ENCODE measurements around the gene OVCH1. TPM values are rescaled to one million over a fixed set of nuclear protein-coding genes. Genes with fewer than 3 reads are reported as not detected.

The OVCH1 gene
- total and polyA plus RNA-seq, 2 donors from 2014 or later, result 0.35 TPM; not detected in 1

GRCh38 chr12:29509503-29509902, 12.0 kb upstream of the OVCH1 start:
- Histone ChIP-seq H3K9me3 (ENCODE audit: control insufficient read depth in 2 of 3, insufficient read depth in 1 of 3, low read length in 3 of 3) (no peaks in the 10 kb centered on the region), H3K4me1 (ENCODE audit: control insufficient read depth in 2 of 3, insufficient read depth in 2 of 3, low read depth in 1 of 3, low read length in 3 of 3) (no peaks in the 10 kb centered on the region), H3K9ac (ENCODE audit: low read length in 3 of 3) (no peak overlapping the region), H3K36me3 (ENCODE audit: control insufficient read depth in 2 of 3, insufficient read depth in 3 of 3, low read length in 3 of 3) (no peaks in the 10 kb centered on the region), H3K27ac (ENCODE audit: low read depth in 2 of 2, low read length in 2 of 2) (no peak overlapping the region), H3K4me3 (ENCODE audit: low read length in 3 of 3) (no peak overlapping the region), H3K27me3 (ENCODE audit: control insufficient read depth, insufficient read depth, low read length) (no peaks in the 10 kb centered on the region)
- intact Hi-C loops (cut with DNase I), result no loop called here
- FAIRE-seq (no peak), DNase-seq (no peak)
- TF ChIP-seq CTCF (IDR thresholded peaks at IDR 0.05; ENCODE audit: borderline replicate concordance, extremely low read depth, insufficient read depth), result no peak

GRCh38 chr12:29508949-29509348, 11.5 kb upstream of the OVCH1 start:
- H3K4me1 ChIP-seq (ENCODE audit: control insufficient read depth in 2 of 3, insufficient read depth in 2 of 3, low read depth in 1 of 3, low read length in 3 of 3), result no peaks in the 10 kb centered on the region
- FAIRE-seq, result no peak
- no peak overlapping the region for H3K27ac ChIP-seq (ENCODE audit: low read depth in 2 of 2, low read length in 2 of 2)
- H3K4me3 ChIP-seq (ENCODE audit: low read length in 3 of 3), result no peak overlapping the region
- no peaks in the 10 kb centered on the region for H3K27me3 ChIP-seq (ENCODE audit: control insufficient read depth, insufficient read depth, low read length)
- no peak overlapping the region for H3K9ac ChIP-seq (ENCODE audit: low read length in 3 of 3)
- DNase-seq, result no peak
- no peaks in the 10 kb centered on the region for H3K36me3 ChIP-seq (ENCODE audit: control insufficient read depth in 2 of 3, insufficient read depth in 3 of 3, low read length in 3 of 3)
- intact Hi-C loops (cut with DNase I), result no loop called here
- no peaks in the 10 kb centered on the region for H3K9me3 ChIP-seq (ENCODE audit: control insufficient read depth in 2 of 3, insufficient read depth in 1 of 3, low read length in 3 of 3)
- no peak for TF ChIP-seq CTCF (IDR thresholded peaks at IDR 0.05; ENCODE audit: borderline replicate concordance, extremely low read depth, insufficient read depth)

- no peak overlapping the region for H3K27ac ChIP-seq (ENCODE audit: low read depth in 2 of 2, low read length in 2 of 2)
- intact Hi-C loops (cut with DNase I), result no loop called here
- no peaks in the 10 kb centered on the region for H3K27me3 ChIP-seq (ENCODE audit: control insufficient read depth, insufficient read depth, low read length)
- FAIRE-seq (no peak), DNase-seq (no peak)
- no peak for TF ChIP-seq CTCF (IDR thresholded peaks at IDR 0.05; ENCODE audit: borderline replicate concordance, extremely low read depth, insufficient read depth)
- H3K9ac ChIP-seq (ENCODE audit: low read length in 3 of 3), result no peak overlapping the region
- no peaks in the 10 kb centered on the region for H3K9me3 ChIP-seq (ENCODE audit: control insufficient read depth in 2 of 3, insufficient read depth in 1 of 3, low read length in 3 of 3)
- H3K4me1 ChIP-seq (ENCODE audit: control insufficient read depth in 2 of 3, insufficient read depth in 2 of 3, low read depth in 1 of 3, low read length in 3 of 3), result no peaks in the 10 kb centered on the region
- H3K4me3 ChIP-seq (ENCODE audit: low read length in 3 of 3), result no peak overlapping the region
- H3K36me3 ChIP-seq (ENCODE audit: control insufficient read depth in 2 of 3, insufficient read depth in 3 of 3, low read length in 3 of 3), result peaks cover 0 to 4% (median 0%) of the 10 kb centered on the region in 3 donors
Observed at GRCh38 chr12:29505122-29505521, 7.6 kb upstream of the OVCH1 start.

GRCh38 chr12:29503283-29503682, 5.8 kb upstream of the OVCH1 start:
- no peak overlapping the region for H3K27ac ChIP-seq (ENCODE audit: low read depth in 2 of 2, low read length in 2 of 2)
- no peak for TF ChIP-seq CTCF (IDR thresholded peaks at IDR 0.05; ENCODE audit: borderline replicate concordance, extremely low read depth, insufficient read depth)
- H3K36me3 ChIP-seq (ENCODE audit: control insufficient read depth in 2 of 3, insufficient read depth in 3 of 3, low read length in 3 of 3), result peaks cover 0 to 4% (median 0%) of the 10 kb centered on the region in 3 donors
- intact Hi-C loops (cut with DNase I), result no loop called here
- no peak overlapping the region for H3K9ac ChIP-seq (ENCODE audit: low read length in 3 of 3)
- FAIRE-seq (no peak), DNase-seq (no peak)
- no peaks in the 10 kb centered on the region for H3K27me3 ChIP-seq (ENCODE audit: control insufficient read depth, insufficient read depth, low read length)
- H3K9me3 ChIP-seq (ENCODE audit: control insufficient read depth in 2 of 3, insufficient read depth in 1 of 3, low read length in 3 of 3), result no peaks in the 10 kb centered on the region
- no peak overlapping the region for H3K4me3 ChIP-seq (ENCODE audit: low read length in 3 of 3)
- H3K4me1 ChIP-seq (ENCODE audit: control insufficient read depth in 2 of 3, insufficient read depth in 2 of 3, low read depth in 1 of 3, low read length in 3 of 3), result no peaks in the 10 kb centered on the region

Measured in kidney (tissue), 14 donors.